H9 (cell line): Measurements from ENCODE around the gene KRT71. TPM values are rescaled to one million over a fixed set of nuclear protein-coding genes. Genes with fewer than 3 reads are reported as not detected.

Experiments
- DNase-seq: peaks from one replicate; pipeline ENCODE4 v3.0.0-alpha.2; 2017
- H2AFZ ChIP-seq: one replicate; pipeline ENCODE4 v1.6.1; 2013; ENCODE audit warnings: mild to moderate bottlenecking, low read length, control low read depth, moderate library complexity
- H2AK5ac ChIP-seq: 2 replicates; pipeline ENCODE4 v1.6.1; 2013; ENCODE audit warnings: low read length, control low read depth, mixed read lengths; ENCODE audit not compliant: insufficient read length
- H2BK120ac ChIP-seq: one replicate; pipeline ENCODE4 v1.6.1; 2013; ENCODE audit warnings: low read depth, mild to moderate bottlenecking, low read length, control low read depth, inconsistent platforms; ENCODE audit not compliant: poor library complexity, severe bottlenecking
- H2BK12ac ChIP-seq: 2 replicates; pipeline ENCODE4 v1.6.1; 2013; ENCODE audit warnings: low read length, control low read depth, mixed read lengths, low read depth; ENCODE audit not compliant: insufficient read length
- H2BK15ac ChIP-seq: 2 replicates; pipeline ENCODE4 v1.6.1; 2013; ENCODE audit warnings: low read depth, low read length, control low read depth
- H2BK20ac ChIP-seq: one replicate; pipeline ENCODE4 v1.6.1; 2013; ENCODE audit warnings: low read depth, mild to moderate bottlenecking, low read length, control low read depth, inconsistent platforms; ENCODE audit not compliant: poor library complexity, severe bottlenecking
- H2BK5ac ChIP-seq: 2 replicates; pipeline ENCODE4 v1.6.1; 2013; ENCODE audit warnings: low read length, control low read depth, mixed read lengths; ENCODE audit not compliant: insufficient read length
- H3K14ac ChIP-seq: 2 replicates; pipeline ENCODE4 v1.6.1; 2013; ENCODE audit warnings: low read length, control low read depth; ENCODE audit not compliant: insufficient read depth
- H3K18ac ChIP-seq: 2 replicates; pipeline ENCODE4 v1.6.1; 2013; ENCODE audit warnings: low read depth, mild to moderate bottlenecking, mixed read lengths, low read length, control low read depth; ENCODE audit not compliant: insufficient read length
- H3K23ac ChIP-seq: 2 replicates; pipeline ENCODE4 v1.6.1; 2013; ENCODE audit warnings: low read length, control low read depth, mixed read lengths, low read depth; ENCODE audit not compliant: insufficient read length
- H3K23me2 ChIP-seq: 2 replicates; pipeline ENCODE4 v1.6.1; 2013; ENCODE audit warnings: low read depth, mild to moderate bottlenecking, mixed read lengths, low read length, control low read depth; ENCODE audit not compliant: insufficient read length, poor library complexity, severe bottlenecking
- H3K27ac ChIP-seq: 2 replicates; pipeline ENCODE4 v1.5.1; 2013; ENCODE audit warnings: low read length, control low read depth, mixed read lengths, low read depth; ENCODE audit not compliant: insufficient read length
- H3K27me3 ChIP-seq: 2 replicates; pipeline ENCODE4 v1.6.1; 2013; ENCODE audit warnings: low read length, control low read depth, inconsistent platforms; ENCODE audit not compliant: insufficient read depth
- H3K4ac ChIP-seq: 2 replicates; pipeline ENCODE4 v1.6.1; 2013; ENCODE audit warnings: low read depth, mild to moderate bottlenecking, control low read depth, inconsistent platforms, low read length, moderate library complexity
- H3K4me1 ChIP-seq: 2 replicates; pipeline ENCODE4 v1.6.1; 2013; ENCODE audit warnings: low read length, control low read depth, inconsistent platforms; ENCODE audit not compliant: insufficient read depth
- H3K4me2 ChIP-seq: 2 replicates; pipeline ENCODE4 v1.6.1; 2013; ENCODE audit warnings: low read length, control low read depth, mixed read lengths; ENCODE audit not compliant: insufficient read length, insufficient read depth
- H3K56ac ChIP-seq: 2 replicates; pipeline ENCODE4 v1.6.1; 2013; ENCODE audit warnings: low read depth, mild to moderate bottlenecking, mixed read lengths, low read length, control low read depth; ENCODE audit not compliant: insufficient read length
- H3K79me1 ChIP-seq: 2 replicates; pipeline ENCODE4 v1.6.1; 2013; ENCODE audit warnings: low read depth, mild to moderate bottlenecking, moderate library complexity, low read length, control low read depth, inconsistent platforms; ENCODE audit not compliant: insufficient read depth, poor library complexity, severe bottlenecking
- H3K79me2 ChIP-seq: 2 replicates; pipeline ENCODE4 v1.6.1; 2013; ENCODE audit warnings: low read length, control low read depth, inconsistent platforms; ENCODE audit not compliant: insufficient read depth
- H3K9ac ChIP-seq: 2 replicates; pipeline ENCODE4 v1.6.1; 2013; ENCODE audit warnings: low read length, control low read depth, mixed read lengths; ENCODE audit not compliant: insufficient read length; ENCODE audit errors: extremely low read depth
- H3K9me3 ChIP-seq: one replicate; pipeline ENCODE4 v1.6.1; 2013; ENCODE audit warnings: low read depth, low read length, inconsistent platforms; ENCODE audit not compliant: control insufficient read depth
- H3T11ph ChIP-seq: one replicate; pipeline ENCODE4 v1.6.1; 2013; ENCODE audit warnings: mild to moderate bottlenecking, low read length, control low read depth, inconsistent platforms
- H4K20me1 ChIP-seq: one replicate; pipeline ENCODE4 v1.6.1; 2013; ENCODE audit not compliant: control insufficient read depth, insufficient read length, insufficient read depth
- H4K5ac ChIP-seq: 2 replicates; pipeline ENCODE4 v1.6.1; 2013; ENCODE audit warnings: low read depth, mild to moderate bottlenecking, mixed read lengths, low read length, control low read depth; ENCODE audit not compliant: insufficient read length
- H4K8ac ChIP-seq: replicated peaks from 2 replicates; pipeline ENCODE4 v1.6.1; 2013; ENCODE audit warnings: low read length, control low read depth, mixed read lengths, low read depth; ENCODE audit not compliant: insufficient read length
- H4K91ac ChIP-seq: 2 replicates; pipeline ENCODE4 v1.6.1; 2013; ENCODE audit warnings: low read depth, mild to moderate bottlenecking, moderate library complexity, mixed read lengths, low read length, control low read depth; ENCODE audit not compliant: insufficient read length
- H3K27ac Mint-ChIP-seq, 3 experiments: 2 replicates in 2 of 3; 3 replicates in 1 of 3; pipeline ENCODE4 v1.8.0; 2020 to 2021; ENCODE audit warnings: mixed read lengths in 3 of 3, mild to moderate bottlenecking in 1 of 3, moderate library complexity in 1 of 3
- H3K27me3 Mint-ChIP-seq: 2 replicates; pipeline ENCODE4 v1.8.0; 2021; ENCODE audit warnings: low read depth, mild to moderate bottlenecking, moderate library complexity, mixed read lengths
- H3K36me3 Mint-ChIP-seq, 3 experiments: 2 replicates in 2 of 3; 3 replicates in 1 of 3; pipeline ENCODE4 v1.8.0; 2020 to 2021; ENCODE audit warnings: low read depth in 3 of 3, mixed read lengths in 3 of 3; ENCODE audit not compliant: insufficient read depth in 1 of 3
- H3K4me1 Mint-ChIP-seq, 2 experiments: 2 replicates each; pipeline ENCODE4 v1.8.0; 2020; ENCODE audit warnings: mixed read lengths in 2 of 2
- H3K4me3 Mint-ChIP-seq, 2 experiments: 2 replicates in 1 of 2; 3 replicates in 1 of 2; pipeline ENCODE4 v1.8.0; 2020 to 2021; ENCODE audit warnings: mild to moderate bottlenecking in 2 of 2, mixed read lengths in 2 of 2, moderate library complexity in 1 of 2
- H3K9me3 Mint-ChIP-seq, 2 experiments: 2 replicates in 1 of 2; 3 replicates in 1 of 2; pipeline ENCODE4 v1.8.0; 2020; ENCODE audit warnings: mild to moderate bottlenecking in 2 of 2, mixed read lengths in 2 of 2, moderate library complexity in 1 of 2
- CTCF ChIP-seq: fragments of 200-600 bp; sonication (generic); conservative IDR thresholded peaks from 3 replicates; pipeline ENCODE4 v1.8.0; 2021; ENCODE audit warnings: antibody characterized with exemption, mild to moderate bottlenecking
- WGBS: extraction: QIAGEN DNeasy Blood & Tissue Kit; methylation state at CpG from one replicate; pipeline ENCODE4 v1.1.7; 2013; ENCODE audit warnings: missing lambda C conversion rate, low lambda C conversion rate, mixed read lengths; ENCODE audit not compliant: insufficient read length; ENCODE audit errors: extremely low coverage; 5-methylcytosine and 5-hydroxymethylcytosine counted together
- total RNA-seq: library from RNA; stranded (reverse); gene quantifications from 2 replicates; pipeline ENCODE4 v1.2.1, GENCODE V29; 2021

The KRT71 gene
- total RNA-seq, 1 experiment from 2014 or later: not detected

GRCh38 chr12:52532636-52533035 is 20.3 kb downstream of the KRT71 start:
- H3K4me1 ChIP-seq: no peaks in the 10 kb centered on the region
- no peaks in the 10 kb centered on the region for H3K9me3 Mint-ChIP-seq
- no peaks in the 10 kb centered on the region for H3K23me2 ChIP-seq
- no peak overlapping the region for H2BK15ac ChIP-seq
- H3K9me3 ChIP-seq: no peaks in the 10 kb centered on the region
- peaks cover 6% of the 10 kb centered on the region for H3K27me3 Mint-ChIP-seq
- no peak overlapping the region for H3K4ac ChIP-seq
- no peak overlapping the region for H2BK12ac ChIP-seq
- H3K27ac ChIP-seq: no peak overlapping the region
- no CpG with 5 or more reads among the region's 4 CpGs for WGBS
- no peak overlapping the region for H3K27ac Mint-ChIP-seq
- DNase-seq: no peak
- no peak overlapping the region for H4K91ac ChIP-seq
- H2AFZ ChIP-seq: no peak overlapping the region
- H2BK120ac ChIP-seq: no peak overlapping the region
- H3K18ac ChIP-seq: no peak overlapping the region
- no peak overlapping the region for H2BK5ac ChIP-seq
- H3K4me3 Mint-ChIP-seq: no peak overlapping the region; a peak in 1 of 5 replicates
- no peak overlapping the region for H3K56ac ChIP-seq
- no peaks in the 10 kb centered on the region for H4K20me1 ChIP-seq
- no peak for TF ChIP-seq CTCF
- H3K9ac ChIP-seq: no peak overlapping the region
- H3K36me3 Mint-ChIP-seq: no peaks in the 10 kb centered on the region
- H3K4me2 ChIP-seq: no peak overlapping the region
- H4K8ac ChIP-seq: no peak overlapping the region
- no peak overlapping the region for H3T11ph ChIP-seq
- H3K79me1 ChIP-seq: no peaks in the 10 kb centered on the region
- H4K5ac ChIP-seq: no peak overlapping the region
- no peaks in the 10 kb centered on the region; the same call in 1 of the 2 replicates for H3K27me3 ChIP-seq
- H2AK5ac ChIP-seq: no peak overlapping the region
- H3K23ac ChIP-seq: no peak overlapping the region
- no peaks in the 10 kb centered on the region for H3K79me2 ChIP-seq
- H3K14ac ChIP-seq: no peak overlapping the region; the same call in 1 of the 2 replicates
- H3K4me1 Mint-ChIP-seq: peaks cover 2 to 3% of the 10 kb centered on the region in 2 experiments; a peak in 1 of 4 replicates
- H2BK20ac ChIP-seq: no peak overlapping the region
